ENCODE data around the gene DPP8. TPM values are rescaled to one million over a fixed set of nuclear protein-coding genes. Genes with fewer than 3 reads are reported as not detected.
"Not testable (repeated sequence)": the region's sequence is repeated elsewhere in the genome, so short reads cannot be mapped to it uniquely, and the experiment has no call there.

DPP8 gene
- total RNA-seq, 1 donor from 2014 or later, result 32.8 TPM

DNA sequence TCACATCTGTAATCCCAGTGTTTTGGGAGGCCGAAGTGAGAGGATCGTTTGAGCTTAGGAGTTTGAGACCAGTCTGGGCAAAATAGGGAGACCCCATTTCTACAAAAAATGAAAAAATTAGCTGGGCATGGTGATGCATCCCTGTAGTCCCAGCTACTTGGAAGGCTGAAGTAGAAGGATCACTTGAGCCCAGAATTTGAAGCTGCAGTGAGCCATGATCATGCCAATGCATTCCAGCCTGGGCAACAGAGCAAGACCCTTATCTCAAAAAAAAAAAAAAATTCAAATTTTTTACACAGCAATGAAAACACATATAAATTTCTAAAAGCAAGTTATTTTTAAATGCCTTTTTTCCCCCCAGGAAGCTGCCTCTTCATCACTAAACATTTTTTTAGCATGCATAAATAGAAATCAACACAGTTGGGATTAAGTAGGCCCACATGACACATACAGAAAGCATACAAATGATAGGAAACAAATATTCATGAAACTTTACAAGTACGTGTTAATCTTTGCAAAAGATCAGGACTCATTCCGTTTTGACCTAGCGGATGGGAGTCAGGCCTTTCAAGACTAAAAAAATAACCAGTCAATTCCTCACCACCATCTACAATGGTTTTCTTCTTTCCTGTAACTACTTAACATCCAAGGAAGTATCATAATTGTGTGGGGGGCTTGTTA lies 49.1 kb downstream of the DPP8 start:
- Histone ChIP-seq H3K27ac (no peak overlapping the region), H3K27me3 (ENCODE audit: low read depth) (no peaks in the 10 kb centered on the region), H3K9me3 (no peaks in the 10 kb centered on the region), H3K4me1 (no peaks in the 10 kb centered on the region), H3K4me3 (no peak overlapping the region), H3K36me3 (peaks cover 97% of the 10 kb centered on the region)
- DNase-seq (no peak), ATAC-seq (no peak)
- TF ChIP-seq, protein P1, sequence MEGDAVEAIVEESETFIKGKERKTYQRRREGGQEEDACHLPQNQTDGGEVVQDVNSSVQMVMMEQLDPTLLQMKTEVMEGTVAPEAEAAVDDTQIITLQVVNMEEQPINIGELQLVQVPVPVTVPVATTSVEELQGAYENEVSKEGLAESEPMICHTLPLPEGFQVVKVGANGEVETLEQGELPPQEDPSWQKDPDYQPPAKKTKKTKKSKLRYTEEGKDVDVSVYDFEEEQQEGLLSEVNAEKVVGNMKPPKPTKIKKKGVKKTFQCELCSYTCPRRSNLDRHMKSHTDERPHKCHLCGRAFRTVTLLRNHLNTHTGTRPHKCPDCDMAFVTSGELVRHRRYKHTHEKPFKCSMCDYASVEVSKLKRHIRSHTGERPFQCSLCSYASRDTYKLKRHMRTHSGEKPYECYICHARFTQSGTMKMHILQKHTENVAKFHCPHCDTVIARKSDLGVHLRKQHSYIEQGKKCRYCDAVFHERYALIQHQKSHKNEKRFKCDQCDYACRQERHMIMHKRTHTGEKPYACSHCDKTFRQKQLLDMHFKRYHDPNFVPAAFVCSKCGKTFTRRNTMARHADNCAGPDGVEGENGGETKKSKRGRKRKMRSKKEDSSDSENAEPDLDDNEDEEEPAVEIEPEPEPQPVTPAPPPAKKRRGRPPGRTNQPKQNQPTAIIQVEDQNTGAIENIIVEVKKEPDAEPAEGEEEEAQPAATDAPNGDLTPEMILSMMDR (IDR thresholded peaks at IDR 0.05), result no peak
- intact Hi-C loops (cut with DNase I), result no loop called here

DNA sequence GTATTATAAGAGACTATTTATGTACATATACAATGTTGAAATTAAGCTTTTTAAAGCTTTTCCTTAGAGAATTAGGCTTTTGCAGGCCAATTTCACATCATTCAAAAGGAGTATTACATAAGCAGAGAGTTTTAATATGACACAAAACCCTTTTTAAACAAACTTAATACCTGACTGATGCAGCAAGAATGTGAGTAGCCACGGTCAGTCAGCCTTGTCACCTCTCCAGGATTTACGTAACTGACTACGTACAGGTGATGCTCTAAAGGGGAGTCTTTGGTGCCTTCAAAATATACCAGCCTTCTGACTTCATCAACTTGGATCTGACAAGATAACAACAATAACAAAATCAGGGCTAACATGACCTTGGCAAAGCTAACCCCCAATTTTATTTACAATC lies 50.6 kb downstream of the DPP8 start:
- Histone ChIP-seq H3K36me3 (peaks cover 97% of the 10 kb centered on the region), H3K9me3 (no peaks in the 10 kb centered on the region), H3K4me1 (no peaks in the 10 kb centered on the region), H3K4me3 (no peak overlapping the region), H3K27me3 (ENCODE audit: low read depth) (no peaks in the 10 kb centered on the region), H3K27ac (no peak overlapping the region)
- intact Hi-C loops (cut with DNase I), result no loop called here
- TF ChIP-seq, protein P1 (IDR thresholded peaks at IDR 0.05), result no peak
- no peak for ATAC-seq
- no peak for DNase-seq

DNA sequence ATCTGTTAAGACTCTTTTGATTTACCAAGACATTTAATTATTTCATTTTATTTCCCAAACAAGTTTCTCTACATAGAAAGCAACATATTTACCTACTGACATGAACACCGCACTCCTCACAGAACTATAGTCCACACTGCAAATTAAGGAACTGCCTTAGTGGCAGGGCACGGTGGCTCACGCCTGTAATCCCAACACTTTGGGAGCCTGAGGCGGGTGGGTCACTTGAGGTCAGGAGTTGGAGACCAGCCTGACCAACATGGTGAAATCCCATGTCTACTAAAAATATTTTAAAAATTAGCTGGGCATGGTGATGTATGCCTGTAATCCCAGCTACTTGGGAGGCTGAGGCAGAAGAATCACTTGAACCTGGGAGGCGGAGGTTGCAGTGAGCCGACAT lies 54.4 kb downstream of the DPP8 start:
- peaks cover 100% of the 10 kb centered on the region for H3K36me3 ChIP-seq
- H3K4me1 ChIP-seq; ATAC-seq; DNase-seq; H3K9me3 ChIP-seq; H3K27me3 ChIP-seq (ENCODE audit: low read depth); intact Hi-C loops (cut with DNase I); H3K4me3 ChIP-seq; H3K27ac ChIP-seq: not testable (repeated sequence)

DNA sequence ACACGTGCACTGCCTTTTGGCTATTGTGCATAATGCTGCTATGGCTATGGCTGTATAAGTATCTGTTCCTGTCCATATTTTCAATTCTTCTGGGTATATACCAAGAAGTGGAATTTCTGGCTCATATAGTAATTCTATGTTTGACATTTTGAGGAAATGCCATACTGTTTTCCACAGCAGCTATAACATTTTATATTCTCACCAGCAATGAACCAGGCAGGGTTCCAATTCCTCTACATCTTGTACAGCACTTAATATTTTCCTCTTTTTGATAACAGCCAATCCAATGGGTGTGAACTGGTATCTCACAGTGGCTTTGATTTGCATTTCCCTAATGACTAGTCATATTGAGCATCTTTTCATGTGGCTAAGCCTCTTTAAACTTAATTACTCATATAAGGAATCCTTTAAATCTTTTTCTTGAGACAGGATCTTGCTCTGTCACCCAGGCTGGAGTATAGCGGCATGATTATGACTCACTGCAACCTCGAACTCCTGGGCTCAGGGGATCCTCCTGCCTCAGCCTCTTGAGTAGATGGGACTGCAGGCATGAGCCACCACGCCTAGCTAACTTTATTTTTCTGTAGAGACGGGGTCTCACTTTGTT lies 56.6 kb downstream of the DPP8 start:
- H3K4me1 ChIP-seq, result no peaks in the 10 kb centered on the region
- DNase-seq (no peak), ATAC-seq (no peak)
- no peaks in the 10 kb centered on the region for H3K27me3 ChIP-seq (ENCODE audit: low read depth)
- no peak overlapping the region for H3K4me3 ChIP-seq
- no peaks in the 10 kb centered on the region for H3K9me3 ChIP-seq
- TF ChIP-seq, protein P1 (IDR thresholded peaks at IDR 0.05), result no peak
- H3K36me3 ChIP-seq, result peaks cover 100% of the 10 kb centered on the region
- intact Hi-C loops (cut with DNase I), result no loop called here
- H3K27ac ChIP-seq, result no peak overlapping the region

DNA sequence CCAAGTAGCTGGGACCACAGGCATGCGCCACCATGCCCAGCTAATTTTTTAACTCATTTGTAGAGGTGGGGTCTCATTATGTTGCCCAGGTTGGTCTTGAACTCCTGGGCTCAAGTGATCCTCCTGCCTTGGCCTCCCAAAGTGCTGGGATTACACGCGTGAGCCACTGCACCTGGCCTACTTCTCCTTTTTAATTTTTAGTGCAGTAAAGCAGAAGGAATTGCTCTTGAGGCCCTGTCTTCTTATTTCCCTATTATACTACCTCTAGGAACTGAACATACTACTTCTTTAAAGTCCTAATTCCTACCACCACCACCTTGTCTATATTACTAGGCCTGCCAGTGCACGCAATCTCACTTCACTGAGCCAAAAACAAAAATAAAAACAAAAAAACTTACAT lies 62.2 kb downstream of the DPP8 start:
- DNase-seq; ATAC-seq; H3K9me3 ChIP-seq; H3K4me3 ChIP-seq; H3K4me1 ChIP-seq; H3K27ac ChIP-seq; intact Hi-C loops (cut with DNase I); H3K27me3 ChIP-seq (ENCODE audit: low read depth): not testable (repeated sequence)
- peaks cover 100% of the 10 kb centered on the region for H3K36me3 ChIP-seq

DNA sequence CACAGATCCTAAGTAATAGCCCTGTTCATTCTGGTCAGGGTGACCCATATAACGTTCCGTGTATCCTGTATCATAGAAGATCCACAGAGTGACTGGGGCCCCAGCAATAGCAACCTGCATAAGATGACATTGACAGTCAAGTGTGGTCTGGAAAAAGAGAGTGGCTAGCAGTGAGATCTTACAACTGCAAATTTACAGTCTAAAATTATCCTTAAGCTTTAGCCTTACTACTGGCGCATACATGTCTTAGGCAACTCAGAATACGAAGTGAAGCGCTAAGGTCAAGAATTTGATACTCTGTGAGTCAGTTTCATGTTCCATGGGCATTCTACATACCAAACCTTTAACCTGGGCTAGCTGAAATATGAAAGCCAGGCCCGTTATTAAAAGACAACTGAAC lies 65.5 kb downstream of the DPP8 start:
- ATAC-seq (no peak), DNase-seq (no peak)
- Histone ChIP-seq H3K4me3 (no peak overlapping the region), H3K9me3 (no peaks in the 10 kb centered on the region), H3K27ac (no peak overlapping the region), H3K27me3 (ENCODE audit: low read depth) (no peaks in the 10 kb centered on the region), H3K36me3 (peaks cover 93% of the 10 kb centered on the region), H3K4me1 (no peaks in the 10 kb centered on the region)
- TF ChIP-seq, protein P1 (IDR thresholded peaks at IDR 0.05), result no peak
- intact Hi-C loops (cut with DNase I), result no loop called here
